Muscle layer of colon (tissue), 2 donors: ENCODE measurements around the gene ILK.

Experiments
- H3K27ac ChIP-seq: one replicate; pipeline ENCODE4 v1.7.0; 2013; ENCODE audit warnings: low read depth, mild to moderate bottlenecking, low read length, moderate library complexity
- H3K27me3 ChIP-seq, 2 donors: one replicate each; pipeline ENCODE4 v1.7.0; 2013; ENCODE audit warnings: low read length in 2 of 2, mild to moderate bottlenecking in 2 of 2; ENCODE audit not compliant: insufficient read depth in 2 of 2, control insufficient read depth in 1 of 2
- H3K36me3 ChIP-seq: one replicate; pipeline ENCODE4 v1.7.0; 2013; ENCODE audit warnings: mild to moderate bottlenecking, low read length; ENCODE audit not compliant: insufficient read depth
- H3K4me1 ChIP-seq: one replicate; pipeline ENCODE4 v1.7.0; 2013; ENCODE audit warnings: mild to moderate bottlenecking, low read length; ENCODE audit not compliant: insufficient read depth
- H3K4me3 ChIP-seq, 2 donors: one replicate each; pipeline ENCODE4 v1.7.0; 2013; ENCODE audit warnings: low read length in 2 of 2, low read depth in 1 of 2, mild to moderate bottlenecking in 1 of 2, moderate library complexity in 1 of 2
- H3K9ac ChIP-seq: one replicate; pipeline ENCODE4 v1.7.0; 2013; ENCODE audit warnings: low read length
- H3K9me3 ChIP-seq: one replicate; pipeline ENCODE4 v1.7.0; 2013; ENCODE audit warnings: mild to moderate bottlenecking, low read length
- donor health status: abdominal sarcoma.
- donor health status: Adenocarcinoma of cecum.

The ILK gene

GRCh38 chr11:6599881-6600390 is 3.6 kb upstream of the ILK start:
- Histone ChIP-seq H3K36me3 (peaks cover 40% of the 10 kb centered on the region), H3K4me3 (no peak overlapping the region), H3K27ac (peak overlapping the region; percentile 29), H3K27me3 (no peaks in the 10 kb centered on the region), H3K9ac (no peak overlapping the region), H3K9me3 (no peaks in the 10 kb centered on the region), H3K4me1 (peaks cover 76% of the 10 kb centered on the region)

- Histone ChIP-seq H3K27me3 (no peaks in the 10 kb centered on the region), H3K4me1 (peaks cover 74% of the 10 kb centered on the region), H3K9ac (no peak overlapping the region), H3K4me3 (peak overlapping the region in 1 of 2 donors; percentile 9), H3K9me3 (no peaks in the 10 kb centered on the region), H3K27ac (peak overlapping the region; percentile 6), H3K36me3 (peaks cover 46% of the 10 kb centered on the region)
These were observed 2.5 kb upstream of the ILK start for GRCh38 chr11:6601041-6601461.

- peak overlapping the region; percentile 63 to 100 for H3K4me3 ChIP-seq
- H3K4me1 ChIP-seq: peaks cover 71% of the 10 kb centered on the region
- H3K9ac ChIP-seq: peak overlapping the region; percentile 100
- peaks cover 47% of the 10 kb centered on the region for H3K36me3 ChIP-seq
- H3K27ac ChIP-seq: peak overlapping the region; percentile 94
- H3K27me3 ChIP-seq: no peaks in the 10 kb centered on the region
- H3K9me3 ChIP-seq: no peaks in the 10 kb centered on the region
These were observed 1.3 kb upstream of the ILK start for GRCh38 chr11:6602096-6602940.

GRCh38 chr11:6604081-6604626 is 580 bp downstream of the ILK start:
- H3K4me1 ChIP-seq: peaks cover 71% of the 10 kb centered on the region
- H3K27me3 ChIP-seq: no peaks in the 10 kb centered on the region
- peak overlapping the region; percentile 80 to 100 for H3K4me3 ChIP-seq
- peak overlapping the region; percentile 94 for H3K27ac ChIP-seq
- H3K9ac ChIP-seq: peak overlapping the region; percentile 100
- no peaks in the 10 kb centered on the region for H3K9me3 ChIP-seq
- peaks cover 54% of the 10 kb centered on the region for H3K36me3 ChIP-seq

GRCh38 chr11:6604790-6605189 is 1.2 kb downstream of the ILK start:
- H3K9ac ChIP-seq: peak overlapping the region; percentile 100
- H3K36me3 ChIP-seq: peaks cover 54% of the 10 kb centered on the region
- peak overlapping the region; percentile 80 to 100 for H3K4me3 ChIP-seq
- H3K9me3 ChIP-seq: no peaks in the 10 kb centered on the region
- peak overlapping the region; percentile 94 for H3K27ac ChIP-seq
- H3K4me1 ChIP-seq: peaks cover 74% of the 10 kb centered on the region
- H3K27me3 ChIP-seq: no peaks in the 10 kb centered on the region

GRCh38 chr11:6606471-6607189 is 3.1 kb downstream of the ILK start:
- Histone ChIP-seq H3K4me1 (peaks cover 73% of the 10 kb centered on the region), H3K4me3 (peak overlapping the region; percentile 0 to 100)

GRCh38 chr11:6607190-6607795 is 3.7 kb downstream of the ILK start:
- H3K4me1 ChIP-seq: peaks cover 66% of the 10 kb centered on the region
- H3K36me3 ChIP-seq: peaks cover 47% of the 10 kb centered on the region
- no peaks in the 10 kb centered on the region for H3K27me3 ChIP-seq
- peak overlapping the region; percentile 97 for H3K27ac ChIP-seq
- peak overlapping the region; percentile 30 for H3K9ac ChIP-seq
- peak overlapping the region in 1 of 2 donors; percentile 41 for H3K4me3 ChIP-seq
- no peaks in the 10 kb centered on the region for H3K9me3 ChIP-seq

More at GRCh38 chr11:6606471-6607189, 3.1 kb downstream of the ILK start:
- H3K27me3 ChIP-seq: no peaks in the 10 kb centered on the region
- peak overlapping the region; percentile 97 for H3K27ac ChIP-seq
- H3K36me3 ChIP-seq: peaks cover 51% of the 10 kb centered on the region
- peak overlapping the region; percentile 100 for H3K9ac ChIP-seq
- H3K9me3 ChIP-seq: no peaks in the 10 kb centered on the region

GRCh38 chr11:6608011-6608410 is 4.4 kb downstream of the ILK start:
- Histone ChIP-seq H3K36me3 (peaks cover 47% of the 10 kb centered on the region), H3K27ac (peak overlapping the region; percentile 97), H3K9me3 (no peaks in the 10 kb centered on the region), H3K9ac (peak overlapping the region; percentile 30), H3K27me3 (no peaks in the 10 kb centered on the region), H3K4me3 (peak overlapping the region in 1 of 2 donors; percentile 41), H3K4me1 (peaks cover 63% of the 10 kb centered on the region)

- peaks cover 50% of the 10 kb centered on the region for H3K36me3 ChIP-seq
- H3K4me1 ChIP-seq: peaks cover 69% of the 10 kb centered on the region
- H3K27me3 ChIP-seq: no peaks in the 10 kb centered on the region
- peak overlapping the region; percentile 97 for H3K27ac ChIP-seq
- H3K4me3 ChIP-seq: peak overlapping the region in 1 of 2 donors; percentile 41
- H3K9ac ChIP-seq: peak overlapping the region; percentile 30
- H3K9me3 ChIP-seq: no peaks in the 10 kb centered on the region
These were observed 5.3 kb downstream of the ILK start for GRCh38 chr11:6608726-6609501.

GRCh38 chr11:6609502-6610015 is 6.0 kb downstream of the ILK start:
- Histone ChIP-seq H3K27me3 (no peaks in the 10 kb centered on the region), H3K9me3 (no peaks in the 10 kb centered on the region), H3K36me3 (peaks cover 57% of the 10 kb centered on the region), H3K27ac (peak overlapping the region; percentile 97), H3K9ac (peak overlapping the region; percentile 30), H3K4me1 (peaks cover 69% of the 10 kb centered on the region), H3K4me3 (no peak overlapping the region)
